ENCODE results near the gene UBL3. TPM values are rescaled to one million over a fixed set of nuclear protein-coding genes. Genes with fewer than 3 reads are reported as not detected.
A peak's percentile ranks its signal among the peaks of the same experiment; 100 is the strongest.

UBL3 gene
- total and polyA plus RNA-seq, 10 of the 15 experiments (the other 5 are each of a cell fraction or from before 2014, with no cell fraction given) = 5.5 to 13.7 (median 10.6) TPM

DNA sequence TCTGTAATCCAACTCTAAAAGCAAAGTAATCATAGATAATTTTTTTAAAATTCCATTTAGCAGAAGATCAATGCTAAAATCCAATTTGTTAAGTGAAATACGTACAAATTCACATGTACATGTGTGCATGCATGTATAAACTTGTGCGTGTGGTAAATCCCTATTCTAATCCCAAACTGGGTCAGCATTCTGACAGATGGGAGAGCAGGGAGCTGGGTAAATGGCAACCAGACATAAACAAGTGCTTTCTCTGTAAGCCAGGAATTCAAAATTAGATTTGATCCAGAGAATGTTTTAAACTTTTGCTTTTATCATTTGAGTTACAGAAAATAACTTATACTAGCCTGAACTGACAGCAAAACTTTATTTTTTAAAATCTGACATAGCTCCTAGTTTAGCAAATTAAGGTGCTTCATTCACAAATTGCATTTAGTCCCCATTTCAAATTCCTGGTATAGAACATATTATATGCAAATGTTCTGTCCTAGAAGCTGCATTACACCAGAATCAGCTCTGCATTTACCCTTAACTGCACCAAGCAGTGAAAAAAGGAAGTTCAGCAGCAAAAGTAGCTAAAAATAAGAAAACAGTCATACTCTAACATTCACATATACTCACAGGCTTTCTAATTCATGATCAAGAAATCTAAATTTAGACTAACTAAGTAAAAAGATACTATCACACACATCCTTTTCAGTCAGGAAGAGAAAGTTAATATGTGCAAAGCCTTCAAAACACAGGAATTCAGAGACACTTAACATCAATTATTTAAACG, 32.6 kb downstream of the UBL3 start (continued):
- TF ChIP-seq, protein P1, sequence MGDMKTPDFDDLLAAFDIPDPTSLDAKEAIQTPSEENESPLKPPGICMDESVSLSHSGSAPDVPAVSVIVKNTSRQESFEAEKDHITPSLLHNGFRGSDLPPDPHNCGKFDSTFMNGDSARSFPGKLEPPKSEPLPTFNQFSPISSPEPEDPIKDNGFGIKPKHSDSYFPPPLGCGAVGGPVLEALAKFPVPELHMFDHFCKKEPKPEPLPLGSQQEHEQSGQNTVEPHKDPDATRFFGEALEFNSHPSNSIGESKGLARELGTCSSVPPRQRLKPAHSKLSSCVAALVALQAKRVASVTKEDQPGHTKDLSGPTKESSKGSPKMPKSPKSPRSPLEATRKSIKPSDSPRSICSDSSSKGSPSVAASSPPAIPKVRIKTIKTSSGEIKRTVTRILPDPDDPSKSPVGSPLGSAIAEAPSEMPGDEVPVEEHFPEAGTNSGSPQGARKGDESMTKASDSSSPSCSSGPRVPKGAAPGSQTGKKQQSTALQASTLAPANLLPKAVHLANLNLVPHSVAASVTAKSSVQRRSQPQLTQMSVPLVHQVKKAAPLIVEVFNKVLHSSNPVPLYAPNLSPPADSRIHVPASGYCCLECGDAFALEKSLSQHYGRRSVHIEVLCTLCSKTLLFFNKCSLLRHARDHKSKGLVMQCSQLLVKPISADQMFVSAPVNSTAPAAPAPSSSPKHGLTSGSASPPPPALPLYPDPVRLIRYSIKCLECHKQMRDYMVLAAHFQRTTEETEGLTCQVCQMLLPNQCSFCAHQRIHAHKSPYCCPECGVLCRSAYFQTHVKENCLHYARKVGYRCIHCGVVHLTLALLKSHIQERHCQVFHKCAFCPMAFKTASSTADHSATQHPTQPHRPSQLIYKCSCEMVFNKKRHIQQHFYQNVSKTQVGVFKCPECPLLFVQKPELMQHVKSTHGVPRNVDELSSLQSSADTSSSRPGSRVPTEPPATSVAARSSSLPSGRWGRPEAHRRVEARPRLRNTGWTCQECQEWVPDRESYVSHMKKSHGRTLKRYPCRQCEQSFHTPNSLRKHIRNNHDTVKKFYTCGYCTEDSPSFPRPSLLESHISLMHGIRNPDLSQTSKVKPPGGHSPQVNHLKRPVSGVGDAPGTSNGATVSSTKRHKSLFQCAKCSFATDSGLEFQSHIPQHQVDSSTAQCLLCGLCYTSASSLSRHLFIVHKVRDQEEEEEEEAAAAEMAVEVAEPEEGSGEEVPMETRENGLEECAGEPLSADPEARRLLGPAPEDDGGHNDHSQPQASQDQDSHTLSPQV (IDR thresholded peaks at IDR 0.05) = no peak
- TF ChIP-seq CHD2 (IDR thresholded peaks at IDR 0.05; ENCODE audit: borderline replicate concordance, low read depth, low read length) = no peak
- no peak for TF ChIP-seq NR2C2 (IDR thresholded peaks at IDR 0.05; ENCODE audit: borderline replicate concordance, control insufficient read depth, insufficient read length, low read depth)
- TF ChIP-seq POLR2AphosphoS2 (IDR thresholded peaks at IDR 0.05; ENCODE audit: low read depth, low read length) = no peak
- TF ChIP-seq CREM (IDR thresholded peaks at IDR 0.05; ENCODE audit: low read depth) = peak; percentile 58; the same call in 1 of the 2 replicates

DNA sequence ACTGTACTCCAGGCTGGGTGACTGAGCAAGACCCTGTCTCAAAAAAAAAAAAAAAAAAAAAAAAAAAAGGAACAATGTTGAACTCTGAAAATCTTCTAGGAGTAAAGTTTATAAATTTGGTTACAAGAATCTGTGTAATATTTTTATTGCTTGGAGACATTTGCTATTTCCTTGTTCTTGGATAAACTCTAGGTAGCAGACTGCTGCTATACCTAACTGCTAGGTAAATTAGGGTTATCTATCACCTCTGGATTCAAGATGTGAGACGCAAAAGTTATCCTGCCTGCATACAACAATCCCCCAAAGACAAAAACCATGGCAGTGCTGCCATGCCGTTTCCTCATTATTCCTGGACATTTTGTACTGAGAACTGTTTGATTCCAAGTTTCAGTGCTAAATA, 33.7 kb downstream of the UBL3 start:
- FAIRE-seq (no peak), ATAC-seq (no peak), DNase-seq (ENCODE audit: low read depth, low spot score) (no peak)
- Histone ChIP-seq H3K4me1 (ENCODE audit: control insufficient read depth, insufficient read depth, low read length) (peaks cover 23% of the 10 kb centered on the region; the same call in 1 of the 2 replicates), H3K9me3 (replicated peaks; ENCODE audit: control insufficient read depth, insufficient read depth, low read length) (peaks cover 2% of the 10 kb centered on the region; the same call in 1 of the 3 replicates), H3K36me3 (ENCODE audit: control insufficient read depth in 2 of 2, insufficient read depth in 2 of 2, low read length in 1 of 2) (no peaks in the 10 kb centered on the region), H3K27me3 (replicated peaks in 1 of 2; ENCODE audit: control insufficient read depth in 2 of 2, insufficient read depth in 2 of 2, low read length in 1 of 2) (no peaks in the 10 kb centered on the region), H2AFZ (ENCODE audit: control insufficient read depth, low read depth, low read length) (no peak overlapping the region), H3K4me2 (ENCODE audit: control insufficient read depth, insufficient read depth) (peak overlapping the region; percentile 44; the same call in 1 of the 2 replicates), H3K9ac (ENCODE audit: control insufficient read depth, insufficient read depth, low read length) (no peak overlapping the region), H3K4me3 (no peak overlapping the region), H3K79me2 (ENCODE audit: control insufficient read depth, insufficient read depth, low read length) (peaks cover 22% of the 10 kb centered on the region), H4K20me1 (ENCODE audit: control insufficient read depth, insufficient read depth) (no peaks in the 10 kb centered on the region), H3K27ac (ENCODE audit: control insufficient read depth, insufficient read depth) (peak overlapping the region; percentile 84; the same call in 1 of the 2 replicates)
- ChIA-PET CTCF (interaction anchor here (1.8 to 6.0 kb wide), 5 partner anchors 8 to 298 kb away, joined by 6 to 33 read pairs (median 10); no protein-coding TSS in a partner anchor), POLR2A (interaction anchor here (1.0 to 4.2 kb wide), 3 partner anchors 9 to 30 kb away, joined by 3 to 19 read pairs (median 5); no protein-coding TSS in a partner anchor), RAD21 (ENCODE audit: unreplicated experiment) (interaction anchor here (2.4 to 9.3 kb wide), 2 partner anchors 31 to 295 kb away, joined by 10 to 84 read pairs; partner anchors contain the start of gene UBL3), SMC1A (ENCODE audit: uncharacterized antibody, unreplicated experiment) (interaction anchor here (0.7 to 10.2 kb wide), 7 partner anchors 8 to 1372 kb away, joined by 3 to 181 read pairs (median 13); partner anchors contain the start of gene UBL3)
- intact Hi-C loops (cut with micrococcal nuclease; ENCODE audit: unreplicated experiment) (no loop called here), in situ Hi-C loops (cut with MboI) (no loop called here)
- BruUV-seq (replicated peaks) = no TSS peak
- WGBS (ENCODE audit: insufficient coverage, insufficient replicate concordance, low lambda C conversion rate, missing lambda C conversion rate) = 92% methylated on average over 2 of the region's 2 CpGs
- TF ChIP-seq SREBF1 (IDR thresholded peaks at IDR 0.05; ENCODE audit: low read length) (no peak), TBL1XR1 (IDR thresholded peaks at IDR 0.05; ENCODE audit: low read depth, low read length) (no peak), NR2C2 (IDR thresholded peaks at IDR 0.05; ENCODE audit: borderline replicate concordance, control insufficient read depth, insufficient read length, low read depth) (no peak), STAT3 (IDR thresholded peaks at IDR 0.05; ENCODE audit: low read depth, low read length) (no peak), RUNX3 (IDR thresholded peaks at IDR 0.05; ENCODE audit: low read length) (no peak)
